Astrocyte (in vitro differentiated cells and primary cell): ENCODE data around the gene PPM1H. TPM values are rescaled to one million over a fixed set of nuclear protein-coding genes. Genes with fewer than 3 reads are reported as not detected.

ENCODE experiments used
- DNase-seq: peaks from one replicate; pipeline ENCODE4 v3.0.0-alpha.2; 2010; ENCODE audit warnings: low read depth
- FAIRE-seq: peaks from 2 replicates; lab custom pipeline; 2011; peaks lifted over from hg19 to GRCh38; lab: Jason Lieb, UNC
- H2AFZ ChIP-seq: 2 replicates; pipeline ENCODE4 v1.6.0; 2012; ENCODE audit warnings: low read depth, low read length, inconsistent platforms
- H3K27ac ChIP-seq: 2 replicates; pipeline ENCODE4 v1.5.1; 2011; ENCODE audit warnings: low read depth, low read length, inconsistent platforms
- H3K27me3 ChIP-seq: 2 replicates; pipeline ENCODE4 v1.6.0; 2011; ENCODE audit warnings: low read length, inconsistent platforms; ENCODE audit not compliant: insufficient read depth
- H3K36me3 ChIP-seq: 2 replicates; pipeline ENCODE4 v1.5.1; 2011; ENCODE audit warnings: low read length, inconsistent platforms; ENCODE audit not compliant: insufficient read depth
- H3K4me1 ChIP-seq: 2 replicates; pipeline ENCODE4 v1.5.1; 2011; ENCODE audit warnings: low read length, inconsistent platforms; ENCODE audit not compliant: insufficient read depth
- H3K4me2 ChIP-seq: 2 replicates; pipeline ENCODE4 v1.6.0; 2012; ENCODE audit warnings: low read length, inconsistent platforms
- H3K4me3 ChIP-seq: 2 replicates; pipeline ENCODE4 v1.5.1; 2011; ENCODE audit warnings: low read depth, mild to moderate bottlenecking, low read length, inconsistent platforms; ENCODE audit not compliant: insufficient read depth
- H3K79me2 ChIP-seq: 2 replicates; pipeline ENCODE4 v1.6.0; 2012; ENCODE audit warnings: mild to moderate bottlenecking, low read length, inconsistent platforms; ENCODE audit not compliant: insufficient read depth
- H3K9ac ChIP-seq: 2 replicates; pipeline ENCODE4 v1.6.0; 2012; ENCODE audit warnings: mild to moderate bottlenecking, low read length, inconsistent platforms
- H3K9me3 ChIP-seq: 2 replicates; pipeline ENCODE4 v1.5.1; 2012; ENCODE audit warnings: low read depth, mild to moderate bottlenecking, low read length, inconsistent platforms; ENCODE audit not compliant: insufficient read depth
- H4K20me1 ChIP-seq: 2 replicates; pipeline ENCODE4 v1.6.0; 2012; ENCODE audit warnings: low read length, inconsistent platforms; ENCODE audit not compliant: insufficient read depth
- H3K27ac Mint-ChIP-seq: one replicate; pipeline ENCODE4 v1.8.0; 2021; ENCODE audit warnings: mild to moderate bottlenecking, mixed read lengths; ENCODE audit not compliant: unreplicated experiment
- H3K27me3 Mint-ChIP-seq: one replicate; pipeline ENCODE4 v1.8.0; 2021; ENCODE audit warnings: low read depth, mixed read lengths; ENCODE audit not compliant: unreplicated experiment
- H3K36me3 Mint-ChIP-seq: one replicate; pipeline ENCODE4 v1.8.0; 2021; ENCODE audit warnings: low read depth, mixed read lengths; ENCODE audit not compliant: unreplicated experiment
- H3K4me1 Mint-ChIP-seq: one replicate; pipeline ENCODE4 v1.8.0; 2021; ENCODE audit warnings: low read depth, mixed read lengths; ENCODE audit not compliant: unreplicated experiment
- H3K4me3 Mint-ChIP-seq: one replicate; pipeline ENCODE4 v1.8.0; 2021; ENCODE audit warnings: mild to moderate bottlenecking, moderate library complexity, mixed read lengths; ENCODE audit not compliant: unreplicated experiment
- H3K9me3 Mint-ChIP-seq: one replicate; pipeline ENCODE4 v1.8.0; 2021; ENCODE audit warnings: mild to moderate bottlenecking, mixed read lengths; ENCODE audit not compliant: unreplicated experiment
- CTCF ChIP-seq: IDR thresholded peaks from 2 replicates; pipeline ENCODE4 v1.5.1; 2011; ENCODE audit warnings: low read depth, mild to moderate bottlenecking, inconsistent platforms, low read length, moderate library complexity; ENCODE audit not compliant: insufficient read depth
- EZH2 ChIP-seq: IDR thresholded peaks from 2 replicates; pipeline ENCODE4 v1.6.1; 2012; ENCODE audit warnings: mild to moderate bottlenecking, low read length, inconsistent platforms; ENCODE audit not compliant: insufficient read depth
- total RNA-seq: library from RNA; stranded (reverse); gene quantifications from 2 replicates; pipeline ENCODE4 v1.2.1, GENCODE V29; 2021

PPM1H gene
- total RNA-seq, 1 donor from 2014 or later, result 7.8 TPM

- H3K4me3 Mint-ChIP-seq, result peak overlapping the region; percentile 7
- Histone ChIP-seq H3K27ac (peak overlapping the region; percentile 50), H3K9me3 (no peaks in the 10 kb centered on the region), H3K4me1 (peaks cover 20% of the 10 kb centered on the region), H3K9ac (peak overlapping the region; percentile 23), H3K79me2 (no peaks in the 10 kb centered on the region), H3K4me2 (peak overlapping the region; percentile 43), H3K4me3 (no peak overlapping the region), H3K27me3 (no peaks in the 10 kb centered on the region), H3K36me3 (no peaks in the 10 kb centered on the region), H2AFZ (no peak overlapping the region), H4K20me1 (no peaks in the 10 kb centered on the region)
- no peaks in the 10 kb centered on the region for H3K36me3 Mint-ChIP-seq
- H3K4me1 Mint-ChIP-seq, result peaks cover 59% of the 10 kb centered on the region
- FAIRE-seq, result no peak
- no peaks in the 10 kb centered on the region for H3K27me3 Mint-ChIP-seq
- H3K27ac Mint-ChIP-seq, result peak overlapping the region; percentile 88
- peaks cover 2% of the 10 kb centered on the region for H3K9me3 Mint-ChIP-seq
- TF ChIP-seq EZH2 (no peak), CTCF (no peak)
- DNase-seq, result peak; percentile 35
Measured at GRCh38 chr12:62846491-62846890, 88.5 kb downstream of the PPM1H start.

- H2AFZ ChIP-seq, result no peak overlapping the region
- no peak overlapping the region for H3K27ac ChIP-seq
Measured at GRCh38 chr12:62844915-62845314, 90.0 kb downstream of the PPM1H start.

More at GRCh38 chr12:62844915-62845314, 90.0 kb downstream of the PPM1H start:
- no peaks in the 10 kb centered on the region for H3K36me3 Mint-ChIP-seq
- Histone ChIP-seq H3K79me2 (no peaks in the 10 kb centered on the region), H3K36me3 (no peaks in the 10 kb centered on the region), H4K20me1 (no peaks in the 10 kb centered on the region), H3K27me3 (no peaks in the 10 kb centered on the region), H3K9me3 (no peaks in the 10 kb centered on the region), H3K4me1 (peaks cover 20% of the 10 kb centered on the region), H3K4me3 (no peak overlapping the region), H3K4me2 (no peak overlapping the region), H3K9ac (no peak overlapping the region)
- no peak overlapping the region for H3K4me3 Mint-ChIP-seq
- peaks cover 67% of the 10 kb centered on the region for H3K4me1 Mint-ChIP-seq
- DNase-seq (no peak), FAIRE-seq (no peak)
- peaks cover 2% of the 10 kb centered on the region for H3K9me3 Mint-ChIP-seq
- no peaks in the 10 kb centered on the region for H3K27me3 Mint-ChIP-seq
- H3K27ac Mint-ChIP-seq, result peak overlapping the region; percentile 53
- TF ChIP-seq CTCF (no peak), EZH2 (no peak)
